Stimulated activated effector memory CD8-positive, alpha-beta T cell treated with anti-CD3 and anti-CD28 coated beads, Interleukin-12 subunit alpha, Interleukin-12 subunit beta, amount 100 ng/mL, for 72 hours (primary cell): Measurements from ENCODE around the gene MYLK.

Experiments used
- ATAC-seq: fragments of 150-1000 bp; cut with Tn5 transposase; 2 replicates; pipeline ENCODE4 v1.10.0; 2021
- DNase-seq, 2 donors: peaks; one replicate each; pipeline ENCODE4 v3.0.0; 2021 to 2022; ENCODE audit warnings: low spot score in 2 of 2
- H3K27ac Mint-ChIP-seq: one replicate; pipeline ENCODE4 v1.8.0; 2022; ENCODE audit warnings: mild to moderate bottlenecking, mixed read lengths
- H3K36me3 Mint-ChIP-seq: one replicate; pipeline ENCODE4 v1.8.0; 2022; ENCODE audit warnings: mild to moderate bottlenecking, mixed read lengths
- H3K4me1 Mint-ChIP-seq: one replicate; pipeline ENCODE4 v1.8.0; 2022; ENCODE audit warnings: mixed read lengths
- H3K4me3 Mint-ChIP-seq: one replicate; pipeline ENCODE4 v1.8.0; 2022; ENCODE audit warnings: mild to moderate bottlenecking, mixed read lengths
- H3K9me3 Mint-ChIP-seq: one replicate; pipeline ENCODE4 v1.8.0; 2022; ENCODE audit warnings: mixed read lengths

Gene MYLK

DNA sequence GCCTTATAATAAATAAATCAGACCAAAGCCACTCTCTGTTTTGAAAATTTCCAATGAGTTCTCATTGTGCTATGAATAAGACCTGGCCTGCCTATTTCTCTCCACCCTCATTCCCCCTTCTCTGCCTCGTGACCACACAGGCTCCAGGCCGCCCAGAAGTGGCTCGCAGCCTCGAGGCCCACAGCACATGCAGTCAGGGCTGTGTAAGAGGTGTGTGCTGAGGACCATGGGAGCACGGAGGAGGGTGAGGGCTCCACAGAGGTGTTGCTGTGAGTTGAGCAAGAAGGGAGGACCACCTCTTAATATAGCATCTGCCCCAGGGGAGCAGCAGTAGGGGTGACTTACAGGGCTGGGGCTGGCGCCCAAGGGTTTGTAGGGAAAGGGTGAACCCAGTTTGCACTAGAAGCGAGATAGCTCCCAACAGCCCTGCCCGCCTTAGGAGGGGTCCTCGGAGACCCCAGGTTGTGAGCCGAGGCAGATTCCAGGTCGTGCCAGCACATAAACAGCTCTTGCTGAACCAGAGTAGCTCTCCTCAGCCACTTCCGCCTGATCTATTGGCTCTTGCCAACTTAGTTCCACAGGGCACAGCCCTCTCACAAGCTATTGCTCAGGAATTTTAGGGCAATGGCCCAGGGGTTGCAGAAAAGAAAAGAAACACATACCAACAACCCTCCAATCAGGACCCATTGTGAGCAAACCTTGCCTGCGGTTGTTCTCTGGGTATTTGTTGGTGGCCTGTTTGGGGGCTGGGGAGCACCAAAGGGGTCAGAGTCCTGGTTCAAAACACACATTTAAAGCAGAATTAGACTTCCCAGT is 117.7 kb downstream of the MYLK start:
- no peaks in the 10 kb centered on the region for H3K9me3 Mint-ChIP-seq
- H3K4me3 Mint-ChIP-seq = no peak overlapping the region
- no peaks in the 10 kb centered on the region for H3K4me1 Mint-ChIP-seq
- no peak overlapping the region for H3K27ac Mint-ChIP-seq
- ATAC-seq (peak; percentile 32), DNase-seq (no peak)
- H3K36me3 Mint-ChIP-seq = no peaks in the 10 kb centered on the region

DNA sequence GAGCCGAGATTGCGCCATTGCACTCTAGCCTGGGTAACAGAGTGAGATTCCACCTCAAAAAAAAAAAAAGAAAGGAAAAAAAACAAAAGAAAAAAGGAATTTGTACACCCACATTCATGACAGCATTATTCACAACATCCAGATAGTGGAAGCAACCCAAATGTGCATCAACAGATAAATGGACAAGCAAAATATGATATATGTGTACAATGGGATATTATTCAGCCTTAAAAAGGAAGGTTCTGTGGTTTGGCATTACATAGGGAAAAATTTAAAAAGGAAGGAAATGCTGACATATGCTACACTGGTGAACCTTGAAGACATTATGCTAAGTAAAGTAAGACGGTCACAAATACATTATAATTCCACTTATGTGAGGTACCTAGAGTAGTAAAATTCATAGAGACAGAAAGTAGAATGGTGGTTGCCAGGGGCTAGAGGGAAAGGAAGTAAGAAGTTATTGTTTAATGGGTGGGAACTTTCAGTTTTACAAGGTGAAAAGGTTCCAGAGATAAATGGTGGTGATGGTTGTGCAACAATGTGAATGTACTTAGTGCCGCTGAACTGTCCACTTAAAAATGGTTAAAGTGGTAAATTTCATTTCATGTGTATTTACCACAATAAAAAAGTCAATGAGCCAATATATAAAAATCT is 118.5 kb downstream of the MYLK start:
- no peaks in the 10 kb centered on the region for H3K9me3 Mint-ChIP-seq
- no peak overlapping the region for H3K4me3 Mint-ChIP-seq
- no peak overlapping the region for H3K27ac Mint-ChIP-seq
- DNase-seq (no peak), ATAC-seq (no peak)
- H3K4me1 Mint-ChIP-seq = no peaks in the 10 kb centered on the region
- no peaks in the 10 kb centered on the region for H3K36me3 Mint-ChIP-seq

DNA sequence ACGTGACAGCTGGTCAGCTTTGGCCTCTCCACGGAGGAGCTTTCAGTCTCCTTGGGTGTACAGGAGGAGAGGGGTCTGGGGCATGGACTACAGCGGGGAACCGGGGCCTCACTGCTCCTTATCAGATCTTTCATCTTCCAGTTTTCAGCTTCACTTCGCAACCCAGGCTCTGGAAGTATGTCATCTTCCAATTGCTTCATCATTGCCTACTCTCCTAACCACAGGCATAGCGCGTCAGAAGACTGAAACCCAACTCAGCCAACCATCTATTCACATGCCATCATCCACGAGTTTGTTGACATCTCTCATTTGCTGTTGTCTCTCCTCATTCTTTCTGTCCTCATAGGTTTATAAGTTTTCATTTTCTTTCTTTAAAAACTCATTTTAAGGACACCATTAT is 119.5 kb downstream of the MYLK start:
- no peaks in the 10 kb centered on the region for H3K36me3 Mint-ChIP-seq
- no peak overlapping the region for H3K4me3 Mint-ChIP-seq
- H3K4me1 Mint-ChIP-seq = no peaks in the 10 kb centered on the region
- no peaks in the 10 kb centered on the region for H3K9me3 Mint-ChIP-seq
- DNase-seq = no peak
- no peak for ATAC-seq
- H3K27ac Mint-ChIP-seq = no peak overlapping the region

DNA sequence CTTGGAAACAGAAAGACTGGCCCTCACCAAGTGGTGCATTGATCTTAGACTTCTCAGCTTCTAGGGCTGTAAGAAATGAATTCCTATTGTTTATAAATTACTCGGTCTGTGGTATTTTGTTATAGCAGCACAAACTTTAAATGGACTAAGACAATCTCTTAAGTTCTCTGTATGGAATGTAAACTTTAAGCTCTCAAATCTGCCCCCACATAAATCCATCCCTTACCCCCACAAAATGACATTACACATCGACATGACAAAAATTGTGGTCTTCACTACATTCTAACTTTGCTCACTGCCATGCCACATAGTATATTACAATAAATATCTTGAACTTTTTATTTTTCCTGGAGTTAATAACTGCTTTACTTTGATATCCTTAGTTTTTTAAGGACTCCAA is 121.3 kb downstream of the MYLK start:
- no peaks in the 10 kb centered on the region for H3K9me3 Mint-ChIP-seq
- no peaks in the 10 kb centered on the region for H3K36me3 Mint-ChIP-seq
- no peaks in the 10 kb centered on the region for H3K4me1 Mint-ChIP-seq
- DNase-seq = no peak
- no peak overlapping the region for H3K27ac Mint-ChIP-seq
- no peak overlapping the region for H3K4me3 Mint-ChIP-seq
- no peak for ATAC-seq

DNA sequence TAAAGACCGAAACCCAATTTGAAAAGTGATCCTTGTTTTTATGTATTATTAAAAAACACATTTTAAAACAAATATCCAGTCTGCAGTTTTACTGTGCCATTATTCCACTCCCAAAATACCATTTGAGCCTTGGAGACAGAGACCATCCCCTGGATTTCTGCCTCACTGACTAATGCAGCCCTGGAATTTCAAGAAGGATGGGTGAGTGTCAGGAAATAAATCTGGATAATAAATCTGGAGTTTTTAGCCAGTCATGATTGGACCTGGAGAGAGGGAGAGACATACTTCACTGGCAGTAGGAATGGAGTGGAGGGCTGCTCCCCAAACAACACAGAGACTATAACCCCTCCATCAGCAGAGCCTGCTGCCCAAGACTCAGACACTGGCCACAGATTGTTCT is 123.3 kb downstream of the MYLK start:
- H3K36me3 Mint-ChIP-seq = no peaks in the 10 kb centered on the region
- no peak overlapping the region for H3K4me3 Mint-ChIP-seq
- H3K4me1 Mint-ChIP-seq = no peaks in the 10 kb centered on the region
- no peaks in the 10 kb centered on the region for H3K9me3 Mint-ChIP-seq
- DNase-seq = no peak
- ATAC-seq = no peak
- no peak overlapping the region for H3K27ac Mint-ChIP-seq

DNA sequence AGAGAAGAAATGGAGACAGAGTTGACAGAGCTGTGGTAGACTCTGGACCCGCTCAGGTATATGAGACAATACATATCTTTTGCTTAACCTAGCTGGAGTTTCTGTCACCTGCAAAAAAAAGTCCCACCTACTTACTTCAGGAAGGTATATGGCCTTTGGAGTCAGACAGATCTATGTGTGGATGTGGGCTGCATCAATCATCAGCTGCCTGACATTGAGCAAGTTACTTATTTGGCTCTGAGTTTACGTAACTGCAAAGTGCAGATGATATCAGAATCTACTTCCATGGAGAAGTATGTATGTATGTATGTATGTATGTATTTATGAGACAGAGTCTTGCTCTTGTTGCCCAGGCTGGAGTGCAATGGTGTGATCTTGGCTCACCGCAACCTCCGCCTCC is 124.3 kb downstream of the MYLK start:
- no peak overlapping the region for H3K27ac Mint-ChIP-seq
- no peaks in the 10 kb centered on the region for H3K9me3 Mint-ChIP-seq
- ATAC-seq (no peak), DNase-seq (no peak)
- H3K36me3 Mint-ChIP-seq = no peaks in the 10 kb centered on the region
- H3K4me3 Mint-ChIP-seq = no peak overlapping the region
- H3K4me1 Mint-ChIP-seq = no peaks in the 10 kb centered on the region

DNA sequence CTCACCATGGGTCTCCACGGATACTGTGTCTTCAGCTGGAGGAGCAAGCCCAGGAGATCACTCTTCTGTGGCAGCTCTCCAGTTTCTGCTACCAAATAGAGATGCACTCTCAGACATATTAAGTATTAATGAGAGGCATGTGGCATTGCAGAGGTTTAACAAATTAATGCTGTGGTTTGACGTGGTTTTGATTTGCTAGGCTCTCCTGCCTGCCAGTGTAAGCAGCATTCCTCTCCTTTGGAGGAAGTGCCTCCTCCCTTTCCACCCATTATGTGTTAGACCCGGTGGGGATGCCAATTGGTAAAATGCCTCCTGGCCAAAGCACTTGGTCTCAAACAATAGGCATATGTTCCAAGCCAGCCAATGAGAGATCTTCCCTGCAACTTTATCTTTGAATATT is 124.8 kb downstream of the MYLK start:
- Mint-ChIP-seq H3K36me3 (no peaks in the 10 kb centered on the region), H3K4me1 (no peaks in the 10 kb centered on the region), H3K4me3 (no peak overlapping the region), H3K9me3 (no peaks in the 10 kb centered on the region), H3K27ac (no peak overlapping the region)
- ATAC-seq (no peak), DNase-seq (no peak)

DNA sequence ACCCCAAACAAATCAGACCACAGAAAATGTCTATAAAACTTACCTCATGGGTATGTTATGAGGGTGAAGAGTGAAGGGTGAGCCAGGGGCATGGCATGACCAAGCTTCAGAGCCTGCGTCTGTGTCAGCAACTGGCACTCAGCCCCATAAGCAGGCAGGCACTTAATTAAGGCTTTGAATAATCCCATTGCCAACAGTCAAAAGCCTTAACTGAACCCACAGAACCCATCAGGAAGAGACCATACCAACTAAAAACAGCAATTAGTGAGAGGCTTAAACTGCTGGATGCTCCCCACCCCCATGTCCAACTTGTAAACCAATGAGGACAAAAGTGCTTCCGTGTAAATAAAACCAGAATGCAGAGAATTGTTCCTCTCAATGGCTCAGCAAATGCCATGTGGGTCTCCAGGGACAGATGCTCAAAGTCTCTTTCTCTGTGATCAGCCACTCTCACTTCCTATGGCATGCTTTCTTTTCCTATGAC is 126.0 kb downstream of the MYLK start:
- ATAC-seq (no peak), DNase-seq (no peak)
- Mint-ChIP-seq H3K36me3 (no peaks in the 10 kb centered on the region), H3K4me1 (no peaks in the 10 kb centered on the region), H3K9me3 (no peaks in the 10 kb centered on the region), H3K27ac (no peak overlapping the region), H3K4me3 (no peak overlapping the region)

DNA sequence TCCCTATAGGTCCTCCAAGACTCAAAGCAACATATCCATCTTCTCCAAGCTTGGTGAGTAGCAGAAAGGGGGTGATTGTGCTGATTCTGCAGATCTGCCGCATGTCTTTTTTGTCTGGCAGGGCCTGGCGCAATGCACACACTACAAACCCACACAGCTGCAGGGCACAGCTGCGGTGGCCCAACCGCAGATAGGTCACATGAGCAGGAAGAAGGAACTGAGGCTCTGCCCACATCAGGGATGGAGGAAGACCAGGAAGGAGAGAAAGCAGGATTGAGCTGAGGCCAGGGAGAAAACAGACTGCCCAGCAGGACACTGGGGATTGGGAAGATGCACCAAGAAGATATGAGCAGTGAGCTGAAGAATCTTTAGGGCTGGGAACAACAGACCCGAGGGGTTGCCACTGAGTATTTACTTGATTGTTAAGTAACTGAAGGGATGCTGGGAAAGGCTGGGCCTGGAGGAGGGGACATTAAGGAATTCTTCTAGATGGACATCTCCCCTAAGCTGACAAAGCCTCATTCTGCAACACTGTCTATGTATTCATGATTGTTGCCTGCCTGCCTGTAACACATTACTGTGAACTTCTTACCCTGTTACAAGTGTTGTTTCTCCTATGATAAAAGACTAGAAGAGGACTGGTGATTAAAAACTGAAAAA is 126.7 kb downstream of the MYLK start:
- no peaks in the 10 kb centered on the region for H3K36me3 Mint-ChIP-seq
- H3K27ac Mint-ChIP-seq = no peak overlapping the region
- no peak overlapping the region for H3K4me3 Mint-ChIP-seq
- no peak for DNase-seq
- no peak for ATAC-seq
- no peaks in the 10 kb centered on the region for H3K9me3 Mint-ChIP-seq
- H3K4me1 Mint-ChIP-seq = no peaks in the 10 kb centered on the region

DNA sequence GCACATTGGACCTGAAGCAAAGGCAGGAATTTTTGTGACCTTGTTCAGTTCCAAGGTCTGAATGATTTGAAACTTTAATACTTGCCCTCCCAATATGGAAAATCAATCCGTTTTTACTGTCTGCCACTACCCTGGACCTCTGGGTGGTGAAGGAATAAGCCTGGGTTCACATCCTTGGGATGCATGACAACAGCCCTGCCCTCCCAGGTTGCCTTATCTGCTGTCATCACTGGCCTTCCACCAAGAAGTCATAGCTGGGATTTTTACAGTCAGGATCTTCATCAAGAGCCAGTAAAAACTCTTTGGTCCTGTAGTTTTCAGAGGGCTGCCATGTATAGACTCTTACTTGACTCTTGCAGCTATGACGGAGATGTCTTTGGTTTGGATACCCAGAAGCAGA is 128.6 kb downstream of the MYLK start:
- no peak for ATAC-seq
- Mint-ChIP-seq H3K4me1 (no peaks in the 10 kb centered on the region), H3K9me3 (no peaks in the 10 kb centered on the region), H3K27ac (no peak overlapping the region), H3K36me3 (no peaks in the 10 kb centered on the region), H3K4me3 (no peak overlapping the region)
- DNase-seq = no peak

DNA sequence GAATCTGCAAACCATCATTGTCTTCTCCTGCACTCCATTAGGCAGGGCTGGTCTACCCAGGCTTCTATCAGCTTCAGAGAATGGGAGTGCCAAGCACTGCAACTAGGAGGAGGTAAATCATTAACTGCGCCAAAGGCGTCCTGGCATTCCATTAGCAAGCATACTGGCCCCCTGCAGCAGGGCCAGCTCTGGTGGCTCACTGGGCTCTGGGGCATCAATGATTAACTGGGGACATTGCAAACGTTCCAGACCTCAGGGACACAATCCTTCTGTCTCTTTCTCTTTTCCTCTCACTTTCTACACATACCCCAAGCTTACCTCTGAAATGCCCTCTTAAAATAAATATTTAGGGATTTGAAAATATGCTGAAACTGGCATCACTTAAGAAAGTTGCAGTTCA is 129.0 kb downstream of the MYLK start:
- H3K36me3 Mint-ChIP-seq = no peaks in the 10 kb centered on the region
- ATAC-seq (no peak), DNase-seq (no peak)
- H3K4me3 Mint-ChIP-seq = no peak overlapping the region
- no peaks in the 10 kb centered on the region for H3K4me1 Mint-ChIP-seq
- no peak overlapping the region for H3K27ac Mint-ChIP-seq
- no peaks in the 10 kb centered on the region for H3K9me3 Mint-ChIP-seq

DNA sequence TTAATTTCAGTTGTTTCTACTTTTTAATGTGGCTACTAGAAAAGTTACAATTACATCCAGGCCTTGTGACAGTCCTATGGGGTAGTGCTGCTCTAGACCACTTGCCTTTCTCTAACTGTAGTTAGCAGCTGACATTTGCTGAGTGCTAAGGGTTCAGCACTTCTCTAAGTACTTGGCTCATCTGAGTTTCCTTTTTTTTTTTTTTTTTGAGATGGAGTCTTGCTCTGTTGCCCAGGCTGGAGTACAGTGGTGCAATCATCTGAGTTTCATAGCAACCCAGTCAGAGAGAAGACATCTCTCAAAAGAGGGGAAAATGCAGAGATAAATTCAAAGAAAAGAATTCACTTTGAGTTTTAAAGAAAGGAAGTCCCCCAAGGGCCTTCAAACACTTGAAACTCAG is 130.8 kb downstream of the MYLK start:
- ATAC-seq = no peak
- Mint-ChIP-seq H3K4me3 (no peak overlapping the region), H3K27ac (no peak overlapping the region), H3K4me1 (no peaks in the 10 kb centered on the region), H3K36me3 (no peaks in the 10 kb centered on the region), H3K9me3 (no peaks in the 10 kb centered on the region)
- no peak for DNase-seq

DNA sequence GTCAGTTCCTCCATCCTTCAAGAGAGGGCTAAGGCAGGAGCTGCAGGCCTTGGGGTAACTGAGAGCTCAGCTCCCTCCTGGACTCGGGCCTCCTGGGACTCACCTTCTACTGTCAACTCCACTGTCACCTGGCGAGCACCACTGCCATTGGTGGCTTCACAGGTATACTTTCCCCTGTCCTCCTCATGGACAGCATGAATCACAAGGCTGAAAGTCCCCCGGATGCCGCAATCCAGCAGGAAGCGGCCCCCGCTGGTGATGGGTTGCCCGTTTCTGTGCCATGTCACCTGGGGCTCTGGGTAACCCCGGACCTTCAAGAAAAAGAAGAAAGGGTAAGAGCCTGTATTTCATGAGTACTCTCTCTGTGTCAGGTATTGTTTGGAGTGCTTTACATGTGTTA is 131.9 kb downstream of the MYLK start:
- Mint-ChIP-seq H3K9me3 (no peaks in the 10 kb centered on the region), H3K36me3 (no peaks in the 10 kb centered on the region), H3K4me3 (no peak overlapping the region), H3K27ac (no peak overlapping the region), H3K4me1 (no peaks in the 10 kb centered on the region)
- ATAC-seq (no peak), DNase-seq (no peak)

DNA sequence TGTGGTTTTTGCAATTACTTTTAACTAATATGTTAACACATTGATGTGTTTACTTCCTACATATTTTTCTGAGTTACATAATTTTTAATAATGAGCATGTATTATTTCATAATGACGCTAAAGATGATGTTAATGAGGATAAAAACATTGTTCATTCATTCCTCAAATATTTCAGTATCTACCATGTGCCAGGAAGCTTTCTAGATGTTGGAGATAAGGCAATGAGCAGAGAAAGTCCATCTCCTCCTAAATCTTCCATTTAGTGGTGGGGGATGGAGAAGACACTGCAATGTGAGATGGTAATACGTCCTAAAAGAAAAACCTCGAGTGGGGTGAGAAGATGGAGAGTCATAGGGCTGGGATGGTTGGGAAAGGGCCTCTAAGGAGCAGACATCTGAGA is 132.7 kb downstream of the MYLK start:
- Mint-ChIP-seq H3K4me3 (no peak overlapping the region), H3K27ac (no peak overlapping the region), H3K36me3 (no peaks in the 10 kb centered on the region)

DNA sequence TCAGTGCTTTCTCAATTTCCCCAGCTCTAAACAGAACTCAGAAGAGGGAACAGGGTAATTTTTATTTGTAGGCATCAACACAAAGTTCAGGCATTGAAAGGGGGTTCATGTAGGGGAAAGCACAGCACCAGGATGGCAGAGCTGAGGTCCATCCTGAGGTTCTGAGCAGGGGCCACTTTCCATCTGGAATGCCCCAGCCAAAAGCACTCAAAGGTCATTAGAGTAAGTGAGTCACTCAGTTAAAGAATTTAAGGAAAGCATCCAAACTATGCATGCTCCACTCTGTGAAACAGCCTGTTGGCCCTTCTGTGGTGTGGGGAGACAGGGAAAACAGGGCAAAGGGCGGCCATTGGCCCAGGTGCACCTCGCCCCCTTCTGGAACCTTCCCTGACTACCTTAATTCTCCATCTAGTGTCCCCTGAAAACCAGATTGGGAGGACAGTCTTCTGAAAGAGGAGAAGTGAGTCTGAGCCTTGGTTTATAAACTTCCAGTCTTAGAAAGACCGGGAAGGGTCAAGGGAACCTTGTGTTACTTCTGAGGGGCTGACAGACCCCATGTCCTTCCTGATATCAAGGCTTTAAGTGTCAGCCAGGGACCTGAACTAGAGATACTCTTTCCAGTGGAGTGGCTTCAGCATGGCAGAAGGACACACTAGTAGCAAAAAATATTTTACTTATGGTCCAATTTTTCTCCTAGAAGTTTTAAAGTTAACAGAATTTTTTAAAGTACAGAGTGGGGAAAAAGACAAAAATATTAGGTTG is 133.3 kb downstream of the MYLK start:
- H3K4me1 Mint-ChIP-seq = no peaks in the 10 kb centered on the region
- no peaks in the 10 kb centered on the region for H3K9me3 Mint-ChIP-seq
- no peak overlapping the region for H3K27ac Mint-ChIP-seq
- DNase-seq (no peak), ATAC-seq (no peak)
- H3K4me3 Mint-ChIP-seq = no peak overlapping the region
- H3K36me3 Mint-ChIP-seq = no peaks in the 10 kb centered on the region

More for the DNA sequence above, 132.7 kb downstream of the MYLK start:
- Mint-ChIP-seq H3K9me3 (no peaks in the 10 kb centered on the region), H3K4me1 (no peaks in the 10 kb centered on the region)
- DNase-seq = no peak
- ATAC-seq = no peak
